NCI-H82 treated with DMSO at 0.1 percent for 48 hours (cell line): ENCODE results near the gene FERMT3.

Experiments
- DNase-seq: peaks from one replicate; lab custom pipeline; 2025; ENCODE audit not compliant: unreplicated experiment; lab: John Stamatoyannopoulos, UW

FERMT3 gene

DNA sequence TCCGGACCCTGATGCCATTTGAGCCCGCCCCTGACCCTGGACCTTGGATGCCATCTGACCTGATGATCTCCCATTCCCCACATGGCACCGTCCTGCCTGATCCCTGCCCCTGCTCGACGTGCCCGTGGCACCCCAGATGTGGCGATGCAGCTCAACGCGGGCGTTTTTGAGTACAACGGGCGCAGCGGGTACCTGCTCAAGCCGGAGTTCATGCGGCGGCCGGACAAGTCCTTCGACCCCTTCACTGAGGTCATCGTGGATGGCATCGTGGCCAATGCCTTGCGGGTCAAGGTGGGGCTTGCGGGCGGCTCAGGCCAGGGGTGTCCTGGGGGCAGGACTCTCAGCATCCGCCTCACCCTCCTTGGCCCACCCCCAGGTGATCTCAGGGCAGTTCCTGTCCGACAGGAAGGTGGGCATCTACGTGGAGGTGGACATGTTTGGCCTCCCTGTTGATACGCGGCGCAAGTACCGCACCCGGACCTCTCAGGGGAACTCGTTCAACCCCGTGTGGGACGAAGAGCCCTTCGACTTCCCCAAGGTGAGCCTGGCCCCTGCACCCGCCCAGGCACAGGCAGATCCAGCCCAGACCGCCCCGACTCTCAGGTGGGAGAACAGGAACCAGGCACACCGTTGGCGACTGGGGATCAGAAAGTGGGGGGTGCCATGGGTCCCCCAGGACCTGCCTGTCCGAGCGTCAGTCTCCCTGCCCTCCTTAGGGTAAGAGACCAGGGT is 55.9 kb downstream of the FERMT3 start:
- DNase-seq, result no peak

DNA sequence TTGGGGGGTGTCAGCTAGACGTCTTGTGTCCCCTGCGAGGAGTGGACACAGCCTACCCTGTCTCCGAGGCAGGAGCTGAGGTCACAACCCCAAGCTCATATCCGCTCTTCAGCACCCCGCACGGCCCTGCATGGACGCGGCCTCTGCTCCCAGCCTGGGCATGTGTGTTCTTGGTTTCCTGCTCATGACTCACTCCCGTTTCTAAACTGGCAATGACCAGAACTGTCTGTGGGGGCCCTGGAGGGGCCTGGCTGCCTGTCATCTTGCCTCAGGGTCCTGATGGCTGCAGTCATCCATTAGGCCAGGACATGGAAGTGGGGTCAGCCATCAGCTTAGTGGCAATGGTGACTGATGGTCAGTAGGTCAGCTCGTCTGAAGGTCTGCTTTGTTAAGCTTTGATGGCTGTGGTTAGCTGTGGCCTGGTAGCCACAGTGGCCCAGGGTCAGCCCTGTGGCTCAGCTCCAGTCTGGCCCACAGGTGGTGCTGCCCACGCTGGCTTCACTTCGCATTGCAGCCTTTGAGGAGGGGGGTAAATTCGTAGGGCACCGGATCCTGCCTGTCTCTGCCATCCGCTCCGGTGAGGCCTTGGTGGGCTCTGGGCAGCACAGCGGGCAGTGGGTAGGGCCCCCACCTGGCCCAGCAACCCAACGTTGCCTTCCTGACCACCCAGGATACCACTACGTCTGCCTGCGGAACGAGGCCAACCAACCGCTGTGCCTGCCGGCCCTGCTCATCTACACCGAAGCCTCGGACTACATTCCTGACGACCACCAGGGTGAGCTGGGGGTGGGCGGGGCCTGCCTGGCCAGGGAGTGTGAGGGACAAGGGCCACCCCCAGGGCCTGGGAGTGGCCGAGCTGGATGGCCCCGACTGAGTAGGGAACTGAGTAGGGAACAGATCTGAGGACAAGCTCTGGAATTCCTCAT is 56.8 kb downstream of the FERMT3 start:
- DNase-seq, result no peak

DNA sequence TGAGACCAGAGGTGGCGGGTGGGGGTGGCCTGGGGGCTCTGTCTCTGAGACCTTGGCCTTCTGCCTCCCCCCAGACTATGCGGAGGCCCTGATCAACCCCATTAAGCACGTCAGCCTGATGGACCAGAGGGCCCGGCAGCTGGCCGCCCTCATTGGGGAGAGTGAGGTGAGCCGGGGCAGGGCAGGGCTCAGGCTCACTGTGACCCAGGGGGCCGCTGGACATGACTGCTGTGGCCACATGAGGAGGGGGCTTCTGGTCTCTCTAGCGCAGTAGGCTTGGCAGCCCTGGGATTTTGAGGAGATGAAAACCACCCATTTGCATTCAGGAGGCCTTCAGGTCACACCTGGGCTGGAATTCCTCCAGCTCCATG is 57.4 kb downstream of the FERMT3 start:
- no peak for DNase-seq

DNA sequence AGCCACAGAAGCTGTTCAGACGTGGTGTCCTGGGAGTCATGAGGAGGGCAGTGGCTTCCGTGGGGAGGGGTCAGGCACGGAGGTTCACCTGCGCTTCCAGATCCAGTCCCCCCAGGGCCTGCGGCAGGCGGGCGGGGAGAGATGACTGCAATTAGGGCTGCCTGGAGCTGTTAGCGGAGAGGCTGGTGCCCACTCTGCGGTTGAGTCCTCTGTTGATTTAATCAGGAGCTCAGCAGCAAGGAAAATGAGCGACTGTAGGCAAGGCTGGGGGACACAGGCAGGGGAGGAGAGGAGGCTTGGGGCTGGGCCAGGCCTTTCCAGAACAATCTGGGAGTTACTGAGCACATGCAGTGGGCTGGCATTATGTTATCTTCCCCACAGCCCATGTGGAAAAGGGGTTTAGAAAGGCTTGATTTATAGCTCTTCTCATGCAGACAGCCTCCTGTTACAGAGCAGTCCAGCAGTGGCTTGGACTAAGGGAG is 57.9 kb downstream of the FERMT3 start:
- no peak for DNase-seq

DNA sequence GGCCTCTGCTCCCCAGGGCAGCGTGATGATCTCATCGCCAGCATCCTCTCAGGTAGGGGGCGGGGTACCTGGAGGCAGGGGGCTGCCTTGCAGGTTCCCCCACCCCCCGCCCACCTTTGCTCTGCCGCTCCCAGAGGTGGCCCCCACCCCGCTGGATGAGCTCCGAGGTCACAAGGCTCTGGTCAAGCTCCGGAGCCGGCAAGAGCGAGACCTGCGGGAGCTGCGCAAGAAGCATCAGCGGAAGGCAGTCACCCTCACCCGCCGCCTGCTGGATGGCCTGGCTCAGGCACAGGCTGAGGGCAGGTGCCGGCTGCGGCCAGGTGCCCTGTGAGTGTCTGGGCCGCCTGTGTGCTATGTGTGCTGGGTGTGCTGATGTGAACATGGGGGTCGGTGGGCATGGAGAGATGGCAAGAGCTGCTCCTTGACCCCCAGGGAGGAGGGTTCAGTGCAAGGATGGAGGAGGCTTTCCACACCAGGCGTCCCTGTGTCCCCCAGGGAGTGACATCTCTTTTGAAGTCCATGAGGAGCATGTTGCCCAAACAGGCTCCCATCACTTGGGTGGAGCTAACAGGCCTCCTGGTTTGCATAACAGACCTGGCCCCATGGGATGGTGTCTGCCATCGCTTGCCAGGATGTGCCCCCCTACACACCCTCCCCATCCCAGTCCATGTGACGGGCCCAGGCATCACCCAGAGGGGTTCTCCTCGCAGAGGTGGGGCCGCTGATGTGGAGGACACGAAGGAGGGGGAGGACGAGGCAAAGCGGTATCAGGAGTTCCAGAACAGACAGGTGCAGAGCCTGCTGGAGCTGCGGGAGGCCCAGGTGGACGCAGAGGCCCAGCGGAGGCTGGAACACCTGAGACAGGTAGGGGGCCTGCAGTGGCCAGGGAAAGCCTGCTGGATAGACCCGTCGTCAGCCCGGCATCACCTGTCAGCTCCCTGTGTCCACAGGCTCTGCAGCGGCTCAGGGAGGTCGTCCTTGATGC is 58.9 kb downstream of the FERMT3 start:
- DNase-seq, result no peak

DNA sequence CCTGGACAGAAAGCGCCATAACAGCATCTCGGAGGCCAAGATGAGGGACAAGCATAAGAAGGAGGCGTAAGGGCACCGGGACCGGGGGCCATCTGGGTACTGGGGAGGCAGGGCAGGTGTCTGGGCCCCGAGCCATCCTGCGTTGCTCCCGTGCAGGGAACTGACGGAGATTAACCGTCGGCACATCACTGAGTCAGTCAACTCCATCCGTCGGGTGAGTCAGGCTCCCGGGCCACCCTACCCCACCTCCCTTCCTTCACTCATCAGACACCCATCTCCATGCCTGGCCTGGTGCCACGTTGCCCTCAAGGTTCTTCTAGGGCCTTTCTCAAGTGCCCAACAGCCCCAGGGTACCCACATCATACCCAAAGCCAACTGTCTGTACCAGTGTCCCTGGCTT is 59.8 kb downstream of the FERMT3 start:
- DNase-seq, result no peak

DNA sequence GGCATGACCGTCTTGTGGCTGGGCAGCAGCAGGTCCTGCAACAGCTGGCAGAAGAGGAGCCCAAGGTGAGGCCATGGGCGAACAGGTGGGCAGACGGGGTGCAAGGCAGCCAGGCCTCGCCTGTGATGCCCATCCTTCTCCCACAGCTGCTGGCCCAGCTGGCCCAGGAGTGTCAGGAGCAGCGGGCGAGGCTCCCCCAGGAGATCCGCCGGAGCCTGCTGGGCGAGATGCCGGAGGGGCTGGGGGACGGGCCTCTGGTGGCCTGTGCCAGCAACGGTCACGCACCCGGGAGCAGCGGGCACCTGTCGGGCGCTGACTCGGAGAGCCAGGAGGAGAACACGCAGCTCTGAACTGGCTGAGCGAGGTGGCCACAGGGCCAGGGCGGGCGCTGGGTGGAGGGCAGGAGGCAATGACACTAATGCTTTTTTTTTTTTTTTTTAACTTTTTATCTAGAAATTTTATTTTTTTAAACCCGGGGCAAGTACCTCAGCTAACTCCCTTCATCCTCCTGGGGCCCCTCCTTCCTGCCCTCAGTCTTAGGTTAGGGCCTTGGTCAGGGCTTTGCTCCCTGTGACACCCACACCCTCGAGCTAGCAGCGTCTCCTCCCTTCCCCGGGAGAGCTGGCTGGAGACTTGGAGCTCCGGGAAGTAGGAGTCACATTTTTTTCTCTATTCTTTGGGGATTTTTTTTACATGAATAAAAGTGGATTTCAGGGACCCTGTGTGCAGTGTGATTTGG is 60.9 kb downstream of the FERMT3 start:
- no peak for DNase-seq

DNA sequence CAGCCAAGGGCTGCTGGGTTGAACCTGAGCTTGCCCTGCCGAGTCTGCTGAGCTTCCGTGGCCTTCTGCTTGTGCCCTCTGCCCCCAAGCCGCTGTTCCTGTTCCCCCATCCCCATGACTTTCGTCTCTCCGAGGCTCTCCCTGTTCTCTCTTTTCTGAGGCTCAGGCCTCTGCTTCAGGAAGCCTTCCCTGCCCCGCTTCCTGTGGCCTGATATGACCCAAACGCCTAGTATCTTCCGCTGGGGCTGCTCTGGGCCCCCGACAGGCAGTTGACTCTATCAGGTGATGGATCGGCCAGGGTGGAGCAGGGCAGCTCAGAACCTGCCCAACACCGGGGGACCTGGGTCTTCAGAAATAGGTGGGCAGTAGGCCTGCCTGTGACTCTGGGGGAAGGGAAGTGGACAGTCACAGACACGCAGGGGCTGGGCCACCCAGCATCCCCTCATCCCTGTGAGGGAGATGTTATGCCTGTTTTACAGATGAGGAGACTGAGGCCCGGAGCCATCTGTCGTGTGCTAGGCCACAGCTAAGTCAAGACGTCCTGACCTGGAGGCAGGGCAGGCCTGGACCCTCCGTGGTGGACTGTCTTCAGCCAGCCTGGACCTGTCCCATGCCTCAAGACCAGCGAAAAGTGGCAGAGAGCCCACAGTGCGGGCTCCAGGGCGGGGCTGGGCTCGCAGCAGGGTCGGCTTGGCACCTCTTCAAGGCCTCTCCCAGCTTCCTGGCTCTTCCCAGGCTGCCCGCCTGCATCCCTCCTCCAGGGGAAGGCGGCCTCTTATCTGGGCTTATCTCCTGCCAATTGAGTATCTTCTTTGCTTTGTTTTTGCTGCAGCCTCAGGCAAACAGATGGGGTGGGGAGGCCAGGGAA is 61.7 kb downstream of the FERMT3 start:
- DNase-seq, result no peak

DNA sequence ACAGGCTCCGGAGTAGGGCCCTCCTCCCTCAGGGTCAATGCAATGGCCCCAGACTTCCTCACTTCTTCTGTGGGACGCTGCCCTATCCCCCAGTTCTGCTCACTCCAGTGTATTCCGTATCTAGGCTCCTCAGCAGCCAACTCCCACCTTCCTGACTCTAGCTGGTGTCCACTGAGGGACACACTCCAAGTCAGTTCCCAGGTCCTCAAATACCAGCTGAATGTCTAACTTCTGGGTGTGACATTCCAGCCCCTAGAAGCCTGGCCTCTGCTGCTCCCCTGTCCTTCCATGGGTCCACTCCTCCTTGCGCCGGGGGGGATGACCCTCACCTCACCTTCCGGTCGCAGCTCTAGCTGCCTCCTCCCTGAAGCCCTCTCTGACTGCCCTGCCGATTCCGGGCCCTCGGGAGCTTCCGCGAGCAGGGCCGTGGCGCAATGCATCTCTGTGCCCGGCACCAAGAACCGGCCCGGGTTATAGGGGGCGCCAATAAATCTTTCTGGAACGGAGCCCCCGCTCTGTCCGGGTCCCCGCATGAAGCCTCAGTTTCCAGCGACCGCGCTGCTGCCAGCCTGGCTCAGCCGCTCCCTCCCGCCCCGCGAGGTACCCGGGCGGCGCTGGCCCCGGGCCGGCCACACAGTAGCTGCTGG is 62.5 kb downstream of the FERMT3 start:
- DNase-seq, result no peak

DNA sequence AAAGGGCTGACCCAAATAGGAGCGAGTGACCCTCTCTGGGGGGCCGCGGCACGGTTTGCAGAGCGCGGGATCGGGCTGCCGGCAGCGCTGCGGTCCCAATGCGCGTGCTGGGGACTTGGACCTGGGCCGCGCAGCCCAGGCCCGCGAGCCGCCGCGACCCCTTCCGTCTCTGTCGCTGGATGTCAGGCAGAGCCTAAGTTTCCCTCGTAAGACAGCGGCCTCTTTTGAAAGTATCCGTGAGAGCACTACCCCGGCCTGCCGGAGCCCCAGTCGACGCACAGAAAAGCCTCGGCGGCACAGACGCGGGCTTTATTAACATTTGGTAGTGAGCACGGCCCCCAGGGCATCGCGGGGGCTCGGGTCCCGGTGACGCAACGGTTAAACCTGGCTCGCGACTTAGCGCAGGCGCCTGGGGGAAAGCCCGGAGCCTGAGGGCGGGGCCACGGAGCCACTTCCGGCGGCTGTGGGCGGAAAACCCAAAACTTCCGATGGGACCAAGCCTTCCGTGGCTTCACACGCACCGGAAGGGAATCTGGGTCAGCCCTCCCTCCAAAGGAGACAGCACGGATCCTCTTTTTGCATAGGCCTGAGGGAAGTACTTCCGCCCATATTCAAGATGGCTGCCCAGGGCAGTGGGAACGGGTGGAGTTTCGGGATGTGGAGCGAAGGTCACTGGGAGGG is 63.2 kb downstream of the FERMT3 start:
- DNase-seq, result peak; percentile 96
